Skeletal muscle satellite cell (primary cell): Measurements from ENCODE around the gene UBAC2.

ENCODE experiments used
- H3K27me3 ChIP-seq: 2 replicates; pipeline ENCODE4 v1.7.0; 2013; ENCODE audit warnings: low read length; ENCODE audit not compliant: control insufficient read depth, insufficient read depth
- H3K36me3 ChIP-seq: 2 replicates; pipeline ENCODE4 v1.7.0; 2013; ENCODE audit warnings: mild to moderate bottlenecking, control low read depth, low read length; ENCODE audit not compliant: insufficient read depth
- H3K4me1 ChIP-seq: 2 replicates; pipeline ENCODE4 v1.7.0; 2013; ENCODE audit warnings: low read length; ENCODE audit not compliant: control insufficient read depth, insufficient read depth
- H3K4me2 ChIP-seq: 2 replicates; pipeline ENCODE4 v1.7.0; 2013; ENCODE audit warnings: mild to moderate bottlenecking, low read length
- H3K4me3 ChIP-seq: 2 replicates; pipeline ENCODE4 v1.7.0; 2013; ENCODE audit warnings: low read length
- H3K9ac ChIP-seq: 2 replicates; pipeline ENCODE4 v1.7.0; 2013; ENCODE audit warnings: mild to moderate bottlenecking, low read depth, low read length, moderate library complexity
- H3K9me3 ChIP-seq: replicated peaks from 2 replicates; pipeline ENCODE4 v1.7.0; 2013; ENCODE audit warnings: mild to moderate bottlenecking, control low read depth, low read length

UBAC2 gene

GRCh38 chr13:99265821-99266426 lies 65.3 kb downstream of the UBAC2 start:
- Histone ChIP-seq H3K4me2 (no peak overlapping the region), H3K36me3 (peaks cover 4% of the 10 kb centered on the region), H3K27me3 (no peaks in the 10 kb centered on the region), H3K9me3 (no peaks in the 10 kb centered on the region), H3K9ac (no peak overlapping the region), H3K4me1 (no peaks in the 10 kb centered on the region), H3K4me3 (no peak overlapping the region)

GRCh38 chr13:99266827-99267226 lies 66.2 kb downstream of the UBAC2 start:
- Histone ChIP-seq H3K4me3 (no peak overlapping the region), H3K27me3 (no peaks in the 10 kb centered on the region), H3K4me1 (no peaks in the 10 kb centered on the region), H3K4me2 (no peak overlapping the region), H3K9ac (no peak overlapping the region), H3K36me3 (peaks cover 4% of the 10 kb centered on the region), H3K9me3 (no peaks in the 10 kb centered on the region)

GRCh38 chr13:99267927-99268326 lies 67.3 kb downstream of the UBAC2 start:
- H3K9me3 ChIP-seq: no peaks in the 10 kb centered on the region
- no peak overlapping the region for H3K9ac ChIP-seq
- no peaks in the 10 kb centered on the region for H3K4me1 ChIP-seq

GRCh38 chr13:99268822-99269221 lies 68.2 kb downstream of the UBAC2 start:
- H3K36me3 ChIP-seq: peaks cover 4% of the 10 kb centered on the region
- no peaks in the 10 kb centered on the region for H3K4me1 ChIP-seq
- H3K4me2 ChIP-seq: no peak overlapping the region
- H3K4me3 ChIP-seq: no peak overlapping the region
- no peak overlapping the region for H3K9ac ChIP-seq
- no peaks in the 10 kb centered on the region for H3K9me3 ChIP-seq
- H3K27me3 ChIP-seq: no peaks in the 10 kb centered on the region

More at GRCh38 chr13:99267927-99268326, 67.3 kb downstream of the UBAC2 start:
- no peak overlapping the region for H3K4me2 ChIP-seq
- H3K36me3 ChIP-seq: peaks cover 4% of the 10 kb centered on the region
- H3K4me3 ChIP-seq: no peak overlapping the region
- no peaks in the 10 kb centered on the region for H3K27me3 ChIP-seq

- H3K36me3 ChIP-seq: peaks cover 4% of the 10 kb centered on the region
- H3K9ac ChIP-seq: no peak overlapping the region
- H3K27me3 ChIP-seq: no peaks in the 10 kb centered on the region
- H3K4me1 ChIP-seq: no peaks in the 10 kb centered on the region
- H3K4me2 ChIP-seq: no peak overlapping the region
- H3K4me3 ChIP-seq: no peak overlapping the region
- no peaks in the 10 kb centered on the region for H3K9me3 ChIP-seq
These were observed 69.1 kb downstream of the UBAC2 start for GRCh38 chr13:99269627-99270241.

GRCh38 chr13:99270518-99270917 lies 69.9 kb downstream of the UBAC2 start:
- H3K4me3 ChIP-seq: no peak overlapping the region
- H3K36me3 ChIP-seq: peaks cover 4% of the 10 kb centered on the region
- H3K4me1 ChIP-seq: peaks cover 3% of the 10 kb centered on the region
- H3K4me2 ChIP-seq: no peak overlapping the region
- H3K9ac ChIP-seq: no peak overlapping the region
- H3K27me3 ChIP-seq: no peaks in the 10 kb centered on the region
- H3K9me3 ChIP-seq: no peaks in the 10 kb centered on the region

- Histone ChIP-seq H3K4me1 (peaks cover 3% of the 10 kb centered on the region), H3K36me3 (peaks cover 4% of the 10 kb centered on the region), H3K4me2 (no peak overlapping the region), H3K4me3 (no peak overlapping the region), H3K9me3 (no peaks in the 10 kb centered on the region), H3K9ac (no peak overlapping the region), H3K27me3 (no peaks in the 10 kb centered on the region)
These were observed 70.6 kb downstream of the UBAC2 start for GRCh38 chr13:99271249-99271648.

GRCh38 chr13:99272481-99272880 lies 71.8 kb downstream of the UBAC2 start:
- no peak overlapping the region for H3K4me2 ChIP-seq
- H3K9ac ChIP-seq: no peak overlapping the region
- no peaks in the 10 kb centered on the region for H3K9me3 ChIP-seq
- no peak overlapping the region for H3K4me3 ChIP-seq
- H3K4me1 ChIP-seq: peaks cover 3% of the 10 kb centered on the region
- no peaks in the 10 kb centered on the region for H3K27me3 ChIP-seq
- H3K36me3 ChIP-seq: peaks cover 4% of the 10 kb centered on the region

GRCh38 chr13:99273128-99273527 lies 72.5 kb downstream of the UBAC2 start:
- Histone ChIP-seq H3K27me3 (no peaks in the 10 kb centered on the region), H3K36me3 (no peaks in the 10 kb centered on the region), H3K9ac (no peak overlapping the region), H3K9me3 (no peaks in the 10 kb centered on the region), H3K4me3 (no peak overlapping the region), H3K4me1 (peaks cover 3% of the 10 kb centered on the region), H3K4me2 (no peak overlapping the region)

- Histone ChIP-seq H3K9ac (no peak overlapping the region), H3K27me3 (no peaks in the 10 kb centered on the region), H3K4me3 (no peak overlapping the region), H3K4me1 (peaks cover 3% of the 10 kb centered on the region), H3K36me3 (no peaks in the 10 kb centered on the region), H3K4me2 (no peak overlapping the region), H3K9me3 (no peaks in the 10 kb centered on the region)
These were observed 74.4 kb downstream of the UBAC2 start for GRCh38 chr13:99275093-99275469.

- no peak overlapping the region for H3K9ac ChIP-seq
- H3K27me3 ChIP-seq: no peaks in the 10 kb centered on the region
- peaks cover 3% of the 10 kb centered on the region for H3K4me1 ChIP-seq
- no peak overlapping the region for H3K4me3 ChIP-seq
- H3K36me3 ChIP-seq: no peaks in the 10 kb centered on the region
- no peaks in the 10 kb centered on the region for H3K9me3 ChIP-seq
- H3K4me2 ChIP-seq: no peak overlapping the region
These were observed 76.1 kb downstream of the UBAC2 start for GRCh38 chr13:99276706-99277105.

- Histone ChIP-seq H3K9ac (no peak overlapping the region), H3K4me2 (no peak overlapping the region), H3K27me3 (no peaks in the 10 kb centered on the region), H3K36me3 (no peaks in the 10 kb centered on the region), H3K4me1 (peaks cover 7% of the 10 kb centered on the region), H3K4me3 (no peak overlapping the region), H3K9me3 (no peaks in the 10 kb centered on the region)
These were observed 77.0 kb downstream of the UBAC2 start for GRCh38 chr13:99277629-99278028.
